Measurements from ENCODE around the gene HDAC3. TPM values are rescaled to one million over a fixed set of nuclear protein-coding genes. Genes with fewer than 3 reads are reported as not detected.

HDAC3 gene
- total RNA-seq, 1 experiment from 2014 or later = 91.9 TPM

GRCh38 chr5:141623611-141624010 lies 13.0 kb downstream of the HDAC3 start:
- no peaks in the 10 kb centered on the region for H4K20me1 ChIP-seq (ENCODE audit: insufficient read depth)
- no peaks in the 10 kb centered on the region for H3K9me2 ChIP-seq (ENCODE audit: insufficient read depth)
- H3K27ac ChIP-seq (ENCODE audit: low read depth, low read length) = no peak overlapping the region
- intact Hi-C loops (cut with micrococcal nuclease) = no loop called here
- H3K79me2 ChIP-seq (ENCODE audit: insufficient read depth, low read length) = no peaks in the 10 kb centered on the region
- no TSS peak for BruUV-seq (replicated peaks)
- no peak overlapping the region for H3K4me2 ChIP-seq (ENCODE audit: low read length)
- no peak overlapping the region for H3K4me3 ChIP-seq (replicated peaks in 1 of 2; ENCODE audit: low read depth in 1 of 2, low read length in 2 of 2)
- no peaks in the 10 kb centered on the region for H3K9me3 ChIP-seq (ENCODE audit: control insufficient read depth in 1 of 2, insufficient read depth in 1 of 2, low read depth in 1 of 2, low read length in 2 of 2)
- TF ChIP-seq POLR2A (IDR thresholded peaks at IDR 0.05; ENCODE audit: borderline replicate concordance, extremely low read depth, insufficient read depth, insufficient read length) (no peak), ZBTB33 (IDR thresholded peaks at IDR 0.05; ENCODE audit: extremely low read depth, insufficient replicate concordance, low read length) (no peak), EZH2phosphoT487 (IDR thresholded peaks at IDR 0.05; ENCODE audit: borderline replicate concordance) (no peak), CBX3 (IDR thresholded peaks at IDR 0.05; ENCODE audit: low read depth) (no peak), TCF7L2 (IDR thresholded peaks at IDR 0.05; ENCODE audit: borderline replicate concordance, extremely low read depth, insufficient read depth, insufficient read length) (no peak), SRF (IDR thresholded peaks at IDR 0.05; ENCODE audit: low read depth) (no peak), ZFX (IDR thresholded peaks at IDR 0.05) (no peak), SIN3A (IDR thresholded peaks at IDR 0.05; ENCODE audit: low read depth) (no peak), MAX (IDR thresholded peaks at IDR 0.05) (no peak), CEBPB (IDR thresholded peaks at IDR 0.05; ENCODE audit: low read depth) (no peak), FOSL1 (IDR thresholded peaks at IDR 0.05; ENCODE audit: low read depth) (no peak), SP1 (IDR thresholded peaks at IDR 0.05; ENCODE audit: low read depth) (no peak), ELF1 (IDR thresholded peaks at IDR 0.05; ENCODE audit: borderline replicate concordance, low read depth) (no peak), POLR2AphosphoS5 (IDR thresholded peaks at IDR 0.05; ENCODE audit: low read depth, low read length) (no peak)
- ChIA-PET POLR2A (no interaction called here), RAD21 (ENCODE audit: low non-redundant PET in 1 of 2, low total read pairs in 2 of 2, uncharacterized antibody in 2 of 2, unreplicated experiment in 2 of 2) (no interaction called here), CTCF (interaction anchor here (1.0 kb wide), 1 partner anchor 31 kb away, joined by 3 read pairs; no protein-coding TSS in a partner anchor)
- no peak for DNase-seq (ENCODE audit: low read depth, low spot score)
- peaks cover 0 to 7% of the 10 kb centered on the region in 2 experiments; a peak in 2 of 4 replicates for H3K4me1 ChIP-seq (ENCODE audit: control insufficient read depth in 1 of 2, insufficient read depth in 2 of 2, low read length in 2 of 2)
- no peak overlapping the region for H3K9ac ChIP-seq (ENCODE audit: low read length)
- ATAC-seq = no peak
- no peaks in the 10 kb centered on the region for H3K27me3 ChIP-seq (ENCODE audit: insufficient read depth, low read length)
- no peak overlapping the region for H2AFZ ChIP-seq (ENCODE audit: low read depth, low read length, poor library complexity, severe bottlenecking)
- H3K36me3 ChIP-seq (ENCODE audit: control insufficient read depth in 1 of 2, insufficient read depth in 2 of 2, low read length in 2 of 2) = peaks cover 38 to 49% of the 10 kb centered on the region in 2 experiments; a peak in 3 of 4 replicates
